Brain pericyte (primary cell): Measurements from ENCODE around the gene KCNIP4.

Experiments
- DNase-seq: peaks from one replicate; pipeline ENCODE4 v3.0.0-alpha.2; 2012; ENCODE audit warnings: low read depth, low spot score

The KCNIP4 gene

GRCh38 chr4:21202959-21203358 lies 745.6 kb downstream of the KCNIP4 start:
- DNase-seq: no peak

GRCh38 chr4:21198683-21199082 lies 749.9 kb downstream of the KCNIP4 start:
- DNase-seq: no peak

GRCh38 chr4:21195682-21196081 lies 752.9 kb downstream of the KCNIP4 start:
- no peak for DNase-seq

- DNase-seq: no peak
Observed at GRCh38 chr4:21192367-21192766, 756.2 kb downstream of the KCNIP4 start.

- no peak for DNase-seq
Observed at GRCh38 chr4:21191317-21191716, 757.3 kb downstream of the KCNIP4 start.

GRCh38 chr4:21184788-21185187 lies 763.8 kb downstream of the KCNIP4 start:
- DNase-seq: no peak

- DNase-seq: no peak
Observed at GRCh38 chr4:21181716-21182115, 766.9 kb downstream of the KCNIP4 start.

- DNase-seq: no peak
Observed at GRCh38 chr4:21177871-21178270, 770.7 kb downstream of the KCNIP4 start.

- DNase-seq: no peak
Observed at GRCh38 chr4:21177092-21177491, 771.5 kb downstream of the KCNIP4 start.

GRCh38 chr4:21167711-21168110 lies 780.9 kb downstream of the KCNIP4 start:
- DNase-seq: no peak

- DNase-seq: no peak
Observed at GRCh38 chr4:21155367-21155766, 793.2 kb downstream of the KCNIP4 start.

- DNase-seq: no peak
Observed at GRCh38 chr4:21139327-21139726, 809.2 kb downstream of the KCNIP4 start.

GRCh38 chr4:21136051-21136630 lies 812.4 kb downstream of the KCNIP4 start:
- DNase-seq: no peak

- DNase-seq: no peak
Observed at GRCh38 chr4:21134994-21135393, 813.6 kb downstream of the KCNIP4 start.

GRCh38 chr4:21130606-21131005 lies 818.0 kb downstream of the KCNIP4 start:
- DNase-seq: no peak

GRCh38 chr4:21126014-21126512 lies 822.5 kb downstream of the KCNIP4 start:
- no peak for DNase-seq

GRCh38 chr4:21118301-21118700 lies 830.3 kb downstream of the KCNIP4 start:
- no peak for DNase-seq

- no peak for DNase-seq
Observed at GRCh38 chr4:21117541-21118180, 830.9 kb downstream of the KCNIP4 start.

GRCh38 chr4:21113496-21114223 lies 834.9 kb downstream of the KCNIP4 start:
- DNase-seq: no peak

- DNase-seq: no peak
Observed at GRCh38 chr4:21102667-21103066, 845.9 kb downstream of the KCNIP4 start.

GRCh38 chr4:21097865-21098264 lies 850.7 kb downstream of the KCNIP4 start:
- DNase-seq: no peak

- no peak for DNase-seq
Observed at GRCh38 chr4:21097026-21097425, 851.5 kb downstream of the KCNIP4 start.

GRCh38 chr4:21092531-21092930 lies 856.0 kb downstream of the KCNIP4 start:
- no peak for DNase-seq
